T-helper 9 cell (primary cell): Measurements from ENCODE around the gene NUTM2G.
"Not testable (repeated sequence)": the region's sequence is repeated elsewhere in the genome, so short reads cannot be mapped to it uniquely, and the experiment has no call there.

ENCODE experiments used
- DNase-seq: peaks from one replicate; pipeline ENCODE4 v3.0.0-alpha.2; 2020
- total RNA-seq, 2 donors: gene quantifications; one replicate each; lab custom pipeline; 2026; lab: John Stamatoyannopoulos, UW

NUTM2G gene, protein sequence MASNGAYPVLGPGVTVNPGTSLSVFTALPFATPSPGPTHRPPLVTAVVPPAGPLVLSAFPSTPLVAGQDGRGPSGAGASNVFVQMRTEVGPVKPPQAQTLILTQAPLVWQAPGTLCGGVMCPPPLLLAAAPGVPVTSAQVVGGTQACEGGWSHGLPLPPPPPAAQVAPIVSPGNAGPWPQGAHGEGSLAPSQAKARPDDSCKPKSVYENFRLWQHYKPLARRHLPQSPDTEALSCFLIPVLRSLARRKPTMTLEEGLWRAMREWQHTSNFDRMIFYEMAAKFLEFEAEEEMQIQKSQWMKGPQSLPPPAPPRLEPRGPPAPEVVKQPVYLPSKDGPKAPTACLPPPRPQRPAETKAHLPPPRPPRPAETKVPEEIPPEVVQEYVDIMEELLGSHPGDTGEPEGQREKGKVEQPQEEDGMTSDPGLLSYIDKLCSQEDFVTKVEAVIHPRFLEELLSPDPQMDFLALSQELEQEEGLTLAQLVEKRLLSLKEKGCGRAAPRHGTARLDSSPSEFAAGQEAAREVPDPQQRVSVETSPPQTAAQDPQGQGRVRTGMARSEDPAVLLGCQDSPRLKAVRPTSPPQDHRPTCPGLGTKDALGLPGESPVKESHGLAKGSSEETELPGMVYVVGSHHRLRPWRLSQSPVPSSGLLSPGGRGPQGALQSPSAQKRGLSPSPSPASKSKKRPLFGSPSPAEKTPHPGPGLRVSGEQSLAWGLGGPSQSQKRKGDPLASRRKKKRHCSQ
- 0 reads per million in 2 donors for total RNA-seq

DNA sequence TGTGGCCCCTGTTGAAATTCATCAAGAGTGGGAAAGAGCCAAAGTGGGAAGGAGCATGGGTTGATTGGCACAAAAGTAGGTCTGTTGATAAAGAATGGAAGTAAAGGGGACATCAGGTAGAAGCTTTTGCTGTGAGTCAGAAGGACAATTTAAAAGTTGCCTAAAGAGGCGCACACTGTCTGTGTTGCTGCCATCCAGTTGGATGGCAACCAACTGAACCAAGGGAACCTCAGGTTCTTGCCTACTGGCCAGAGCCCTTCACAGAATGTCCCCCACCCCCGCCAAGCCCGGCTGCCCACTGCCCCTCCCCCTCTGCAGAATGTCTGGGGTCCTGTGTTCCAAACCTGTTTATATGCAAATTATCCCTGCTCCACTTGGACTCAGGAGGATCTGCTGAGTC lies at the start of gene NUTM2G:
NUTM2G (plus strand) TSS at position 301 of the 400 bp plus-strand sequence. CDS start 182 bp downstream, outside the sequence.
- DNase-seq = not testable (repeated sequence)

DNA sequence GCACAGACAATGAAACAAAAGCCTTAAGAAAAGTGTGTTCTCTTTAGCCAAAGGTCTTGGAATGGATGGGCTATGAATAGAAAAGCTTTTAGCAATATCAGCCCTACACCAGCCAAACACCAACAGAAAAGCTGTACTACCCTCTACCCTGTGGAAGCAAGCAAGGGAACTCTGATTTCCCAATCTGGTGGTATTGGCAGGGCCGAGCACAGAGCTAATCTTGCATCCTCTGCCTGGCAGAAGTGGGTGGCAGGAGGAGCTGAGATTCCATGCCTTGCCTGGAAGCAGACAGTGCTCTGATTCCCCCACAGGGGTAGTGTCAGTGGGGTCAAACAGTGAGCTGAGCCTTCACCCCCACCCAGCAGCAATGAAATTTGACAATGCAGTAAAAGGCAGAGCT lies 44.7 kb upstream of the NUTM2G start:
- DNase-seq = no peak

DNA sequence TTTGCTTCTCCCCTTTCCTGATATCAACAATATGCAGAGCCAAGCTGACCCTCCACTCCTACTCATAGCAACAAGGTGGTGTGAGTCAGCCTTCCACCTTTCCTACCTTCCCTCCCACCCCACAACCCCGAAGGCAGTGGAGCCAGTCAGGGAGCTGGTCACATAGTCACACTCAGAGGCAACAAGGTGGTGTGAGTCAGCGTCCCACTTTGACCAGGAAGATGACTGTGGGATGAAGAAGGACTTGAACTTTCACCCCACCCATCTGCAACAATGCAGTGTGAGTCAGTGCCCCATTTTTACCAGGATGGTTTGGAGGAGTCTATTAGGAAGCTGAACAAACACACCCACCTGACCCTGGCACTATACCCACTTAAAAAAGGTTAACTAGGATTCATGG lies 44.2 kb upstream of the NUTM2G start:
- no peak for DNase-seq

DNA sequence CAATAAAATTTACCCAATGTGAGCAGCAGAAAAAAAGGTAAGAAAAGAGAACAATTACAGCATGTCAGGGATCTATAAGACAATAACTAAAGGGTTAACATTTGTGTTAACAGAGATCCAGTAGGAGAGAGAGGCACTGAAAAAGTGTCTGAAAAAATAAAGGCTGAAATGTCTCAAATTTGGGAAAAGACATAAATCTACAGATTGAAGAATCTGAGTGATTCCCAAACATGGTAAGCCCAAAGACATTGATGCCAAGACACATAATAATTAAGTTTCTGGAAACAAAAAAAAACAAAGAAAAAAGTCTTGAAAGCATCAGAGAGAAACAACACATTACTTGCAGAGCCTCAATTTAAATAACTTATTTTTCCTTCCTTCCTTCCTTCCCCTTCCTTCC lies 43.2 kb upstream of the NUTM2G start:
- no peak for DNase-seq

DNA sequence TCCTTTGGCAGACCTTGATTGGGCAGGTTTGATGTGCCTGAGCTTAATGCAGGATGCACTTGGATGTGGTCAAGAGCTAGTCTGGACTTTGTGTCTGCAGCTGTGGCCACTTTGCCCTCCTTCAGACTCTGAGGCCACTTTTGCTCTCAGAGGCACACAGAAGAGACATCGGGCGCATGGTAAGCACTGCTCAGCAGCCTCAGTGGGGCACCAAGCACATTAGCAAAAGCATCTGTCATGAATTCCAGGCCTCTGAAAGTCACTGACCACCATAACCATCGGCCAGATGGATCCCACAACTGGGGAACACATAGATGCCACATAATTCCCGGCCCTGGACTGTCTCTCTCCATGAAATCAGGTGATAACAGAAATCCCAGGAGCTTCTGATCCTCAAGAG lies 40.1 kb upstream of the NUTM2G start:
- DNase-seq = no peak

DNA sequence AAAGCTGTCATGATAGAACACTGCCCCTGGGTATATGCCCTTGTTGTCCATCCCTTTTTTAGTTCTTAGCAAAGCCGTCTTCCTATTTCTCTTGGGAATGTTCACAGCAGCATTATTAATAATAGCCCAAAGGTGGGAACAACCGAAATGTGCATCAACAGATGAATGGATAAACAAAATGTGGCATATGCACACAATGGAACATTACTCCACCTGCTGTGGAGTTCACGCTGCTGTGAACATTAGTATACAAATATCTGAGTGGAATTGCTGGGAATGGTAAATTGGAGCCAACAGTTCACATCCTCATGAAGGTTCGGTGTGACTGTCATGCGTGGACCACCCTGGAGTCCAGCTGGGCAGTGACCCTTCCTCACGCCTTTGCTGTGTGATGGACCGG lies 36.5 kb upstream of the NUTM2G start:
- no peak for DNase-seq

DNA sequence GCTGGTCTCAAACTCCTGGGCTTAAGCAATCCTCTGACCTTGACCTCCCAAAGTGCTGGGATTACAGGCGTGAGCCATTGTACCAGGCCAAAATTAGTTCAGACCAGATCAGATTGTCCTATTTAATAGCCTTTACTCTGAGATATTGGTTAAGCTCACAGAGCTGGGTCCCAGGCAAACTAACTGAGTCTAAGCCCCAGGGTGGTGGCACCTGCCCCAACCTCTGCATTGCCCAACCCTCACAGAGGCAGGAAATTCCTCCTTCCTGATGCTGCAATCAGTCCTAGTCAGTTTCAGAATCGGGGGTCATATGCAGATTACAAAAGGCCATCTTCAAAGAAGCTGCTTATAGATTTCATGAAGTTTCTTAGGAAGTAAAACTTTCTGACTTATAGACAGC lies 28.6 kb upstream of the NUTM2G start:
- not testable (repeated sequence) for DNase-seq

DNA sequence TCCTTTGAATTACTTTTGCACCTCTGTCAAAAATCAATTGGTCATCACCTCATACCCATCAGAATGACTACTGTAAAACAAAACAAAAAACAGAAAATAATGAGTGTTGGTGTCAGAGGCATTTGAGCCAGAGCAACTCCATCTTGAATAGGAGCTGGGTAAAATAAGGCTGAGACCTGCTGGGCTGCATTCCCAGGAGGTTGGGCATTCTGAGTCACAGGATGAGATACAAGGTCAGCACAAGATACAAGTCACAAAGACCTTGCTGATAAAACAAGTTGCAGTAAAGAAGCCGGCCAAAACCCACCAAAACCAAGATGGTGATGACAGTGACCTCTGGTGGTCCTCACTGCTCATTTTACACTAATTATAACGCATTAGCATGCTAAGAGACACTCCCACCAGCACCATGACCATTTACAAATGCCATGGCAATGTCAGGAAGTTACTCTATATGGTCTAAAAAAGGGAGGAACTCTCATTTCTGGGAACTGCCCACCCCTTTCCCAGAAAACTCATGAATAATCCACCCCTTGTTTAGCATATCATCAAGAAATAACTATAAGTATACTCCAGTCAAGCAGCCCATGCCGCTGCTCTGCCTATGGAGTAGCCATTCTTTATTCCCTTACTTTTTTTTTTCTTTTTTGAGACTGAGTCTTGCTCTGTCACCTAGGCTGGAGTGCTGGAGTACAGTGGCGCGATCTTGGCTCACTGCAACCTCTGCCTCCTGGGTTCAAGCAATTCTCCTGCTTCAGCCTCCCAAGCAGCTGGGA lies 23.5 kb upstream of the NUTM2G start:
- DNase-seq = not testable (repeated sequence)

DNA sequence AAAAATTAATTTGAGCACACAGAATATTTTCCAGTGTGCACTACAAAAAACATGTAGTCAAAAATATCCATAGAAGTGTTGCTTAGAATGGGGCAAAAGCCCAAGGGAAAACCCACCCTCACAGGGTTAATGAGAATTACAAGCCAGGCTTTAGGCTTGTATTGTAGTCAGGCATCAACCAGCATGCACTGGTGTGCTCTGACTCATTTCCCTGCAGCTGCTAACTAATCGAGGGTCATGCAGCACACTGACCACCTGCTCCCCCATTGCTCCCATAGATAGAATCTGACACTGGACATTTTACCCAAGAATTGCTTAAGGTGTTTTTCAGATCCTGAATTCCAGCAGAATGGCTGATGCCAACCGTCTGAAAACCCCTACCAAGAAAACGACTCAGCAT lies 20.2 kb upstream of the NUTM2G start:
- not testable (repeated sequence) for DNase-seq

DNA sequence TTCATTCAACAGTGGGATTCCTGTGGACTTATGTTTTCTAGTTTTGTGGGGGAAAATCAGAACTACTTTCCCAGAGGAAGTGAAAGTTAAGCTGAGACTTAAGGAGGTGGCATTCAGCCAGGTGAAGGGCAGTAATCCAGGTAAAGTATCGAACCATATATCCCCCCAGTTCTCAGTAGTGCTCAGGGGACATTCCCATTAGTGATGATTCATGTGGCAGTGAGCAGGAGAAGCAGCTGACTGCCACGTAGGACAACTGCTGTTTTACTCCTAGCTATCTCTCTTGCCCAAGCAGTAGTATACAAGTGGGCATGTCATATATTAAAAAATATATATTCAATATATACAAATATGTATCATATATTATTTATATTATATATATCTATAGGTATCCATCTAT lies 13.1 kb upstream of the NUTM2G start:
- DNase-seq = not testable (repeated sequence)

DNA sequence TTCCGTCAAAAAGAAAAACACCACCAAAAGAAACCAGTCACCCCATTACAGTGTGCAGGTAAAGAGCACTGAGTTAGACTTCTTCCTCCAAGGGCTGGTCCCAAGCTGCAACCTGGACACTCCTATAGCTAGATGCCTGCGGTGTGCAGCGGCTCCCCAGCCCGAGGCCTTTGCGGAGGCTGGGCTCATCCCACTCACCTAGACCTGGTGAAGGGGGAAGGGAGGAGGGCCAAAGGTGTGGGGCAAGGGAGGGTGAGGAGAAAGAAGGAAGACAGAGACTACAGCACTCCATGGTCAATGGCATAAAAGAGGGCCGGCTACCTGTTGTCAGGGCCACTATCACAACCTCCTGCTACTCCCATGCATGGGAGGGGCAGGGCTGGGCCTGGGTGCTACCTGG lies 12.1 kb upstream of the NUTM2G start:
- DNase-seq = not testable (repeated sequence)

DNA sequence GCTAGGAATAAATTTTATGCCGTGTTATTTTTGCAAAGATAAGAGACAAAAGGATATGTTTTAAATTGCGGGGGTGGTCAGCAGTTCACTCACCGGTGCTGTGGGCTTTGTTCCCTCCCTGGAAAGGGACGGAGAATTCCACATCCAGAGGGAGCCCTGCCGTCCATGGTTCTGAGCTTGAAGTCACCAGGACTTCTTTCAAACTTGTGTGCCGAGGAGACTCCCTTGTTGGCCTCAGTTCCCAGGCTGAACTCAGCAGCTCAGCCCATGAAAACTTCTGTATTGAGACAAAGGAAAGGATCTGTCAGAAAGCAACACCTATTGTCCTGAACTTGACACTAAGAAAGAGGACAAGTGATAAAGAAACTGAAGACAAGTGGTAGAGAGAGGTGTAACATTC lies 10.1 kb upstream of the NUTM2G start:
- not testable (repeated sequence) for DNase-seq

DNA sequence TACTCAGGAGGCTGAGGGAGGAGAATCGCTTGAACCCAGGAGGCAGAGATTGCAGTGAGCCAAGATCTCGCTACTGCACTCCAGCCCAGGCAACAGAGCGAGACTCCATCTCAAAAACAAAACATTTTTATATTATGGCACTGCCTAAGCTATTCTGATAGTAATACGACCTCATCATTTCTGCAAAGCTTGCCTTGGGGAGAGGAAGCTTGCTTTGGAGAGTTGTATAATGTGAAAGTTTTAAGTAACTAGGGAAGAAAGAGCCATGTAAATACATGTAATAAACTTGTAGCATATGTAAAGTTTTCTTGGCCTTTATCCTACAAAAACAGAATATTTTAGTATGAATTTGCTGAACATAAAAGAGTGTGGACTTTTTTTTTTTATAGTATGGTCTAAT lies 7.8 kb upstream of the NUTM2G start:
- not testable (repeated sequence) for DNase-seq

DNA sequence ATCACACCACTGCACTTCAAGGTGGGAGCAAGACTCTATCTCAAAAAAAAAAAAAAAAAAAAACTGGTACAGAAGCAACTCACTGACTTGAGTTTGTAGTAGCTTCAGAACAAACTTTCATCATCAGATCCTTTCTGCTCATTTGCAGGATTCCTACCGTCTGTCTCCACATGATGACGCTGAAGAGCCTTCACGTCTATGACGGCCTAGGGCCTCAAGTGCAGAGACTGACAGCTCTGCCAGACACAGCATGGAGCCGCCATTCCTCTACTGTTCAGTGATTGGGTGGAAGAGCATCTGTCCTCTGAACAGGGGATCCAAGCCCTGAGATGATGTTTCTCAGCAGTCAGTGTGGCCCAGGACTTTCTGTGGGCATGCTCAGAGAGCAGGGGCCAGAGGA lies 3.1 kb upstream of the NUTM2G start:
- not testable (repeated sequence) for DNase-seq

DNA sequence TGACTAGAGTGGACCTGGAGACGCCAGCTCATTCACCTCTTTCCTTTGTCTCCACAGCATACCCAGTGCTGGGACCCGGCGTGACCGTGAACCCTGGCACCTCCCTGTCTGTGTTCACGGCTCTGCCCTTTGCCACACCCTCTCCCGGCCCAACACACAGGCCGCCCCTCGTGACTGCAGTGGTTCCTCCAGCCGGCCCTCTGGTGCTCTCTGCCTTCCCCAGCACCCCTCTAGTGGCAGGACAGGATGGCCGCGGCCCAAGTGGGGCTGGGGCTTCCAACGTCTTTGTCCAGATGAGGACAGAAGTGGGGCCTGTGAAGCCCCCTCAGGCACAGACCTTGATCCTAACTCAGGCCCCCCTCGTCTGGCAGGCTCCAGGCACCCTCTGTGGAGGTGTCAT lies 3.0 kb downstream of the NUTM2G start:
- DNase-seq = not testable (repeated sequence)

DNA sequence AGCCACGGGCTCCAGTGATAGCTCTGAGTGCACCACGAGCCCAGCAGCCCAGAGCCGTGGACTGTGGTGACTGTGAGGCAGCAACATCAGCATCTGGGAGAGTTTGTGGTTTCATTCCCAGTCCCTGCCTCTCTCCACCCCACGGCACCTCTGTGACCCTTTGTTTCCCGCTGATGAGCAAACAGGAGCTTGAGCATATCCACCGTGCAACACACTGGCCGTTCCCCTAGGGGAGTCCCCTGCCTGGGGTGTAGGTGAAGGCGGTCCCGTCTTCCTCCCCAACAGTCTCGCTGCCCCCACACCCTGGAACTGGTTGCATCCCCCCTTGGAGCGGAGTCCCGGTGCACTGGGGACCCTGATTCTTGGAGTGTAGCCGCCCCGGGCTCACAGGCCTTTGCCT lies 5.5 kb downstream of the NUTM2G start:
- not testable (repeated sequence) for DNase-seq

DNA sequence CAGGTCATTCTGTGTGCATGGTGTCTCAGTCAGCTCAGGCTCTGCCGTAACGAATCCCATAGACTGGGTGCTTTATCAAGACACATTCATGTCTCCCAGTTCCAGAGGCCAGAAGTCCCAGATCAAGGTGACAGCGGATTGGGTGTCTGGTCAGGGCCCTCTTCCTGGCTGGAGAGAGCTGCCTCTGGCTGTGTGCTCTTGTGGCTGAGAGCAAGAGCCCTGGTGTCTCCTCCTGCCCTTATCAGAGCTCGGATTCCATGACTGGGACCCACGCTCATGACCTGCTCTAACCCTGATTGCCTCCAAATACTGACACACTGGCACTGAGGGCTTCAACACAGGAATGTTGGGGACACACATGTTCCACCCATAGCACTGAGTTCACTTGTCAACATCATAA lies 6.1 kb downstream of the NUTM2G start:
- not testable (repeated sequence) for DNase-seq

DNA sequence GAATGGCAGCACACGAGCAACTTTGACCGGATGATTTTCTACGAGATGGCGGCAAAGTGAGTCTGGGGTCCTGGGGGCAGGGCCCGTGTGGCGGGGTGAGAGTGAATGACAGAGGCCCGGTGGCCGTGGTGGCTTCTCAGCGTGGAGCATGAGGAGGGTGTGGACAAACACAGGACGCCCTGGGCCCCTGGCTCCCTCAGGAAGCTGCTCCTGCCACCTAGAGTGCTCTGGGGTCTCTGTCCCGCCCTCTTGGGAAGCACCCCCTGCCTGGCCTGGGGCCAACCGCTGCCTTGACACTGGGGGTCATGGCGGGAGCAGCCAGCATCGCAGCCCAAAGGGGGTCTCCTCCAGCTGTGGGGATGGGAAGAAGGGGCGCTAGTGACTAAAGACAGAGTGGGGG lies 6.8 kb downstream of the NUTM2G start:
- not testable (repeated sequence) for DNase-seq

DNA sequence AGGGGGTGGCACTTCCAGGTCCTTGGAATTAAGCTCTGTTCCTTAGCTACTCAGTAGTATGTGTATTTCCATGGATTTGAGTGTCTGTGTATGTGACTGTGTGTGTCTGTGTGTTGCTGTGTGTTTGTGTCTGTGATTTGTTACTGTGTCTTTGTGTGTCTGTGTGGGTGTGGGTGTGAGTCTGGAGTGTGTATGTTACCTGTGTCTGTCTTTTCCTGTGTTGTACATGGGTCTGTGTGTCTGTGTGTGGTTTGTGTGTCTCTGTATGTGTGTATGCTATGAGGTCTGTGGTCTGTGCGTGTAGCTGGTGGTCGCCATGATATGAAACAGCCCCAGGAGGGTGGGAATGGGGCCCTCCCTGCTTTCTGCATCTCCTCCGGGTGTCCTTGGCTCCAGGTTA lies 8.8 kb downstream of the NUTM2G start:
- not testable (repeated sequence) for DNase-seq

DNA sequence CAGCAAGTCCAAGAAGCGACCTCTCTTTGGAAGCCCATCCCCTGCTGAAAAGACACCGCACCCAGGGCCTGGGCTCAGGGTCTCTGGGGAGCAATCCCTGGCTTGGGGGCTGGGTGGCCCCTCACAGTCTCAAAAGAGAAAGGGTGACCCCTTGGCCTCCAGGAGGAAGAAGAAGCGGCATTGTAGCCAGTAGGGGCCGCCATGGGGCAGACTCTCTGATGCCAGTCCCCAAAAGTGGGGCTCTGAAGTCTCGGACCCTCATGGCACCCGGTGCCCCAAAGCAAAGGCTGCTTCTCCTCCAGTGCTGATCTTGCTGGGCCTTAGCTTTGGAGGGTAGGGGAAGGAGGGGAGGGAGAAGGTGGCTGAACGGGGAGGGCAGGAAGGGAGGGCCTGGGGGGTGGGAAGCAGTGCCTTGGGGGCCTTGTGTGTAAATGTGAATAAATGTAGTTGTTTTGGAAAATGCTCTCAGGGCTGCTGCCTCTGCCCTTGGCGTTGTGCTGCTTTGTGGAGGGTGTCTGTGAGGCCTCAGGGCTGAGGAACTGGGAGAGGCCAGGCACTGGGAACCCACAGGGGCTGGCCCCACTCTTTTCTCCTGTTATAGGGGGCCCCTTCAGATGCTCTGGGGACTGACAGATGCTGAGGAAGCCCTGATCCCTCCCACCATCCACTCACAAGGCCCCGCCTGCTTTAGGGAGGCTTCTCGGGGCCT lies 10.5 kb downstream of the NUTM2G start:
- not testable (repeated sequence) for DNase-seq

DNA sequence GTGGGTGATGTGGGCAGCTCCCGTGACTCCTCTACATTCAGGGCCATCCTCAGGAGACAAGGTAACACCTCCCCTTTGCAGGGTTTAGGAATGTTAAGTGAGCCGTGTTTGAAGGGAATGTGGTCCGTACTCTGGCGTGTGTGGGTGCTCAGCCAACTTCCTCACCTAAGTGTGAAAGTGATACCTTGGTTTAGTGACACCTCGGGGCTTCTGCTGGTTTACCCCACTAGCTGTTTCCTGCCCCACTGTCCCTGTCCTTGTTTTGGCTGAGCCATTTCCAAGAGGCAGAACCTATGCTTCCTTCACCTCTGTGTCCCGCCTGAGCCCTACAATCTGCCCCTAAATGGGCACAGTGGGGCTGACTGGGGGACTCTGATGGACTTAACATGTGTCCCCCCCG lies 12.3 kb downstream of the NUTM2G start:
- not testable (repeated sequence) for DNase-seq

DNA sequence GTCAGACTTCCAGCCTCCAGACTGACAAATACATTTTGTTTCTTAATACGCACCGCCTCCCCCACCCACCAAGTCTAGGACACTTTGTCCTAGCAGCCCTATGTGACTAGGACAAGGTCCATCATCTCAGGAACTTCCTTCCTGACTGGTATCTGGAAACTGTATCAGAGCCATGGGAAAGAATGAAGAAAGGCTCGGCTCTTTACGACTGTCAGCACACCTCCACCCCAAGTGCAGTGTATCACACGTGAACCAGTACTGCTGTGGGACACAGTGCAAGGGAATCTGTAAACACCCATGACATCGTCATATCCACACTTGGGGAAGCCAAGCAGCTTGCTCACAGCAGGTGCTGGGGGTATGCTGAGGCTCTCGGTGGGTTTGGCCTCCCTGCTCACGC lies 13.0 kb downstream of the NUTM2G start:
- DNase-seq = not testable (repeated sequence)
